Measurements from ENCODE around the gene ASTN2.

Gene ASTN2

GRCh38 chr9:116411506-116411905 lies 1003.4 kb downstream of the ASTN2 start:
- DNase-seq (ENCODE audit: low spot score), result no peak

- no peak for DNase-seq (ENCODE audit: low spot score)
Observed at GRCh38 chr9:116409638-116410037, 1005.2 kb downstream of the ASTN2 start.

GRCh38 chr9:116409129-116409528 lies 1005.7 kb downstream of the ASTN2 start:
- no peak for DNase-seq (ENCODE audit: low spot score)

- DNase-seq (ENCODE audit: low spot score), result no peak
Observed at GRCh38 chr9:116406469-116406868, 1008.4 kb downstream of the ASTN2 start.

- DNase-seq (ENCODE audit: low spot score), result no peak
Observed at GRCh38 chr9:116405321-116405720, 1009.5 kb downstream of the ASTN2 start.

GRCh38 chr9:116404228-116404627 lies 1010.6 kb downstream of the ASTN2 start:
- DNase-seq (ENCODE audit: low spot score), result no peak

GRCh38 chr9:116403171-116403570 lies 1011.7 kb downstream of the ASTN2 start:
- DNase-seq (ENCODE audit: low spot score), result no peak

- DNase-seq (ENCODE audit: low spot score), result no peak
Observed at GRCh38 chr9:116395699-116396037, 1019.2 kb downstream of the ASTN2 start.

GRCh38 chr9:116394894-116395698 lies 1019.8 kb downstream of the ASTN2 start:
- DNase-seq (ENCODE audit: low spot score), result no peak

- no peak for DNase-seq (ENCODE audit: low spot score)
Observed at GRCh38 chr9:116394070-116394469, 1020.8 kb downstream of the ASTN2 start.

- no peak for DNase-seq (ENCODE audit: low spot score)
Observed at GRCh38 chr9:116393198-116393597, 1021.7 kb downstream of the ASTN2 start.

- peak; percentile 82 for DNase-seq (ENCODE audit: low spot score)
Observed at GRCh38 chr9:116391306-116391900, 1023.5 kb downstream of the ASTN2 start.

GRCh38 chr9:116390303-116391228 lies 1024.3 kb downstream of the ASTN2 start:
- DNase-seq (ENCODE audit: low spot score), result no peak

- no peak for DNase-seq (ENCODE audit: low spot score)
Observed at GRCh38 chr9:116389541-116390302, 1025.1 kb downstream of the ASTN2 start.

- DNase-seq (ENCODE audit: low spot score), result no peak
Observed at GRCh38 chr9:116387934-116388698, 1026.7 kb downstream of the ASTN2 start.

- DNase-seq (ENCODE audit: low spot score), result no peak
Observed at GRCh38 chr9:116383936-116384335, 1030.9 kb downstream of the ASTN2 start.

- DNase-seq (ENCODE audit: low spot score), result no peak
Observed at GRCh38 chr9:116383133-116383532, 1031.7 kb downstream of the ASTN2 start.

GRCh38 chr9:116382053-116382452 lies 1032.8 kb downstream of the ASTN2 start:
- DNase-seq (ENCODE audit: low spot score), result no peak

- no peak for DNase-seq (ENCODE audit: low spot score)
Observed at GRCh38 chr9:116381350-116381749, 1033.5 kb downstream of the ASTN2 start.

GRCh38 chr9:116380496-116380995 lies 1034.3 kb downstream of the ASTN2 start:
- no peak for DNase-seq (ENCODE audit: low spot score)

- DNase-seq (ENCODE audit: low spot score), result no peak
Observed at GRCh38 chr9:116379821-116380220, 1035.0 kb downstream of the ASTN2 start.

Measured in AG08395 (cell line).